Parathyroid adenoma (tissue), 2 donors: ENCODE results near the gene ZSCAN25.

Experiments
- H2AFZ ChIP-seq: fragments of 300-600 bp; sonication (generic); one replicate; pipeline ENCODE4 v1.7.0; 2017; ENCODE audit warnings: antibody characterized with exemption, mild to moderate bottlenecking
- H3K27ac ChIP-seq: fragments of 300-600 bp; sonication (generic); one replicate; pipeline ENCODE4 v1.7.0; 2017
- H3K27me3 ChIP-seq: fragments of 300-600 bp; sonication (generic); one replicate; pipeline ENCODE4 v1.7.0; 2017; ENCODE audit warnings: low read length; ENCODE audit not compliant: control insufficient read depth, insufficient read depth
- H3K36me3 ChIP-seq: fragments of 300-600 bp; sonication (generic); one replicate; pipeline ENCODE4 v1.7.0; 2017; ENCODE audit warnings: low read length; ENCODE audit not compliant: control insufficient read depth, insufficient read depth
- H3K4me1 ChIP-seq: fragments of 300-600 bp; sonication (generic); one replicate; pipeline ENCODE4 v1.7.0; 2017; ENCODE audit warnings: control low read depth
- H3K4me2 ChIP-seq: fragments of 300-600 bp; sonication (generic); one replicate; pipeline ENCODE4 v1.7.0; 2017; ENCODE audit warnings: low read length
- H3K4me3 ChIP-seq: fragments of 300-600 bp; sonication (generic); one replicate; pipeline ENCODE4 v1.7.0; 2017; ENCODE audit warnings: low read depth, low read length
- H3K79me2 ChIP-seq: fragments of 300-600 bp; sonication (generic); one replicate; pipeline ENCODE4 v1.7.0; 2017; ENCODE audit warnings: control low read depth
- H3K9ac ChIP-seq: fragments of 300-600 bp; sonication (generic); one replicate; pipeline ENCODE4 v1.7.0; 2017; ENCODE audit warnings: mild to moderate bottlenecking
- H3K9me3 ChIP-seq: fragments of 300-600 bp; sonication (generic); one replicate; pipeline ENCODE4 v1.7.0; 2017; ENCODE audit warnings: low read length; ENCODE audit not compliant: control insufficient read depth
- CTCF ChIP-seq: fragments of 300-600 bp; sonication (generic); IDR thresholded peaks from one replicate; pipeline ENCODE4 v1.7.0; 2017; ENCODE audit warnings: antibody characterized with exemption, mild to moderate bottlenecking
- donor health status: primary hyperparathyroidism.

ZSCAN25 gene

GRCh38 chr7:99674995-99675742 lies 58.4 kb downstream of the ZSCAN25 start:
- Histone ChIP-seq H3K27me3 (no peaks in the 10 kb centered on the region), H3K4me2 (no peak overlapping the region), H3K9ac (no peak overlapping the region), H2AFZ (no peak overlapping the region), H3K36me3 (no peaks in the 10 kb centered on the region), H3K79me2 (no peaks in the 10 kb centered on the region), H3K4me3 (no peak overlapping the region), H3K27ac (no peak overlapping the region), H3K4me1 (no peaks in the 10 kb centered on the region), H3K9me3 (no peaks in the 10 kb centered on the region)
- no peak for TF ChIP-seq CTCF

- no peak overlapping the region for H3K4me3 ChIP-seq
- TF ChIP-seq CTCF, result no peak
- H2AFZ ChIP-seq, result no peak overlapping the region
- H3K79me2 ChIP-seq, result no peaks in the 10 kb centered on the region
- no peaks in the 10 kb centered on the region for H3K4me1 ChIP-seq
- H3K36me3 ChIP-seq, result no peaks in the 10 kb centered on the region
- H3K9ac ChIP-seq, result no peak overlapping the region
- no peaks in the 10 kb centered on the region for H3K27me3 ChIP-seq
- H3K27ac ChIP-seq, result no peak overlapping the region
- no peaks in the 10 kb centered on the region for H3K9me3 ChIP-seq
- H3K4me2 ChIP-seq, result no peak overlapping the region
Observed at GRCh38 chr7:99677013-99677647, 60.4 kb downstream of the ZSCAN25 start.

GRCh38 chr7:99677648-99678045 lies 60.9 kb downstream of the ZSCAN25 start:
- Histone ChIP-seq H3K4me3 (no peak overlapping the region), H3K4me2 (no peak overlapping the region), H3K4me1 (no peaks in the 10 kb centered on the region), H3K79me2 (no peaks in the 10 kb centered on the region), H3K27me3 (no peaks in the 10 kb centered on the region), H3K36me3 (no peaks in the 10 kb centered on the region), H2AFZ (no peak overlapping the region), H3K9me3 (no peaks in the 10 kb centered on the region), H3K9ac (no peak overlapping the region), H3K27ac (no peak overlapping the region)
- no peak for TF ChIP-seq CTCF

GRCh38 chr7:99679032-99679399 lies 62.3 kb downstream of the ZSCAN25 start:
- H3K79me2 ChIP-seq, result no peaks in the 10 kb centered on the region
- no peak overlapping the region for H3K27ac ChIP-seq
- no peaks in the 10 kb centered on the region for H3K9me3 ChIP-seq
- no peak for TF ChIP-seq CTCF
- no peak overlapping the region for H3K4me2 ChIP-seq
- H3K4me3 ChIP-seq, result no peak overlapping the region
- H3K4me1 ChIP-seq, result no peaks in the 10 kb centered on the region
- H3K36me3 ChIP-seq, result no peaks in the 10 kb centered on the region
- H2AFZ ChIP-seq, result no peak overlapping the region
- no peak overlapping the region for H3K9ac ChIP-seq
- H3K27me3 ChIP-seq, result no peaks in the 10 kb centered on the region
